ENCODE results near the gene CDH4.

Gene CDH4

GRCh38 chr20:61924858-61925554, 672.9 kb downstream of the CDH4 start:
- TF ChIP-seq TAF1 (IDR thresholded peaks at IDR 0.05; ENCODE audit: low read depth) = no peak
- no peak for TF ChIP-seq FOXM1 (IDR thresholded peaks at IDR 0.05; ENCODE audit: borderline replicate concordance, low read depth)
- TF ChIP-seq NFIC (IDR thresholded peaks at IDR 0.05) = no peak
- TF ChIP-seq EP300 (IDR thresholded peaks at IDR 0.05; ENCODE audit: borderline replicate concordance) = no peak
- TF ChIP-seq, protein P1, sequence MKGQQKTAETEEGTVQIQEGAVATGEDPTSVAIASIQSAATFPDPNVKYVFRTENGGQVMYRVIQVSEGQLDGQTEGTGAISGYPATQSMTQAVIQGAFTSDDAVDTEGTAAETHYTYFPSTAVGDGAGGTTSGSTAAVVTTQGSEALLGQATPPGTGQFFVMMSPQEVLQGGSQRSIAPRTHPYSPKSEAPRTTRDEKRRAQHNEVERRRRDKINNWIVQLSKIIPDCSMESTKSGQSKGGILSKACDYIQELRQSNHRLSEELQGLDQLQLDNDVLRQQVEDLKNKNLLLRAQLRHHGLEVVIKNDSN (IDR thresholded peaks at IDR 0.05) = no peak
- TF ChIP-seq TEAD4 (IDR thresholded peaks at IDR 0.05) = no peak
- no peak for TF ChIP-seq CEBPB (IDR thresholded peaks at IDR 0.05)
- no peak for TF ChIP-seq RAD21 (IDR thresholded peaks at IDR 0.05; ENCODE audit: low read depth)
- TF ChIP-seq EGR1 (IDR thresholded peaks at IDR 0.05) = no peak
- no peak for TF ChIP-seq TCF12 (IDR thresholded peaks at IDR 0.05; ENCODE audit: low read depth)
- no peak for TF ChIP-seq YY1 (IDR thresholded peaks at IDR 0.05; ENCODE audit: low read depth)
- no peak for TF ChIP-seq ZBTB7A (IDR thresholded peaks at IDR 0.05; ENCODE audit: low read depth)
- TF ChIP-seq CREB1 (IDR thresholded peaks at IDR 0.05; ENCODE audit: low read depth) = no peak

GRCh38 chr20:61925555-61926252, 673.6 kb downstream of the CDH4 start:
- peak; percentile 79 for TF ChIP-seq NFIC (IDR thresholded peaks at IDR 0.05)
- no peak for TF ChIP-seq RAD21 (IDR thresholded peaks at IDR 0.05; ENCODE audit: low read depth)
- TF ChIP-seq MAX (IDR thresholded peaks at IDR 0.05) = 0 out of 2 replicates have a peak, but pooled peaks have one; percentile 18
- 0 out of 2 replicates have a peak, but pooled peaks have one; percentile 12 for TF ChIP-seq EGR1 (IDR thresholded peaks at IDR 0.05)

GRCh38 chr20:61926253-61926613, 674.2 kb downstream of the CDH4 start:
- TF ChIP-seq NFIC (IDR thresholded peaks at IDR 0.05) (no peak), RAD21 (IDR thresholded peaks at IDR 0.05; ENCODE audit: low read depth) (no peak), CEBPB (IDR thresholded peaks at IDR 0.05) (no peak), YY1 (IDR thresholded peaks at IDR 0.05; ENCODE audit: low read depth) (no peak), TEAD4 (IDR thresholded peaks at IDR 0.05) (no peak)

DNA sequence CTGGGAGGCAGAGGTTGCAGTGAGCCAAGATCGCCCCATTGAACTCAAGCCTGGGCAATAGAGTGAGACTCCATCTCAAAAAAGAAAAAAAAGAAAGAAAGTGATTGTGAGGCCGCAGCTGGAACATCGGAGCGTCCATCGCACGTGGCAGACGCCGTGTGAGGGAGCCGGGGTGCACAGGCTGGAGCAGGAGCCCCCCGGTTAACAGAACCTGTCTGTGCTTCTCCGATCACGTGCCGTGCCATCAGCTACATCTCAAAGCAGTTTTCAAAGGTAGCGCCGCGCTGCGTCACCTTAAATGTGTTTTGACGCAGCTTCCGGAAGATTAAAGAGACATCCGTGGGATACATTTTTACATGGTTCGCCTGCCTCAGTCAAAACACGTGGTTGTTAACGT, 674.7 kb downstream of the CDH4 start:
- TF ChIP-seq FOXM1 (IDR thresholded peaks at IDR 0.05; ENCODE audit: borderline replicate concordance, low read depth) (no peak), RAD21 (IDR thresholded peaks at IDR 0.05; ENCODE audit: low read depth) (no peak), YY1 (IDR thresholded peaks at IDR 0.05; ENCODE audit: low read depth) (no peak), REST (IDR thresholded peaks at IDR 0.05; ENCODE audit: low read depth) (no peak), TEAD4 (IDR thresholded peaks at IDR 0.05) (no peak), EGR1 (IDR thresholded peaks at IDR 0.05) (no peak), MAX (IDR thresholded peaks at IDR 0.05) (no peak), CEBPB (IDR thresholded peaks at IDR 0.05) (no peak), NFIC (IDR thresholded peaks at IDR 0.05) (no peak), CREB1 (IDR thresholded peaks at IDR 0.05; ENCODE audit: low read depth) (no peak), TAF1 (IDR thresholded peaks at IDR 0.05; ENCODE audit: low read depth) (no peak), ZBTB7A (IDR thresholded peaks at IDR 0.05; ENCODE audit: low read depth) (no peak), EP300 (IDR thresholded peaks at IDR 0.05; ENCODE audit: borderline replicate concordance) (no peak), TCF12 (IDR thresholded peaks at IDR 0.05; ENCODE audit: low read depth) (no peak)
- TF ChIP-seq, protein P1 (IDR thresholded peaks at IDR 0.05) = no peak

- no peak for TF ChIP-seq EGR1 (IDR thresholded peaks at IDR 0.05)
- TF ChIP-seq ZBTB7A (IDR thresholded peaks at IDR 0.05; ENCODE audit: low read depth) = no peak
- no peak for TF ChIP-seq TCF12 (IDR thresholded peaks at IDR 0.05; ENCODE audit: low read depth)
- TF ChIP-seq EP300 (IDR thresholded peaks at IDR 0.05; ENCODE audit: borderline replicate concordance) = no peak
- TF ChIP-seq RAD21 (IDR thresholded peaks at IDR 0.05; ENCODE audit: low read depth) = no peak
- TF ChIP-seq, protein P1 (IDR thresholded peaks at IDR 0.05) = no peak
- no peak for TF ChIP-seq MAX (IDR thresholded peaks at IDR 0.05)
- no peak for TF ChIP-seq TAF1 (IDR thresholded peaks at IDR 0.05; ENCODE audit: low read depth)
These were observed 675.2 kb downstream of the CDH4 start for GRCh38 chr20:61927193-61927825.

GRCh38 chr20:61927826-61928541, 675.9 kb downstream of the CDH4 start:
- TF ChIP-seq CREB1 (IDR thresholded peaks at IDR 0.05; ENCODE audit: low read depth) (no peak), TCF12 (IDR thresholded peaks at IDR 0.05; ENCODE audit: low read depth) (no peak), NFIC (IDR thresholded peaks at IDR 0.05) (no peak), MAX (IDR thresholded peaks at IDR 0.05) (no peak), YY1 (IDR thresholded peaks at IDR 0.05; ENCODE audit: low read depth) (no peak), EP300 (IDR thresholded peaks at IDR 0.05; ENCODE audit: borderline replicate concordance) (no peak), TEAD4 (IDR thresholded peaks at IDR 0.05) (no peak), CEBPB (IDR thresholded peaks at IDR 0.05) (no peak), TAF1 (IDR thresholded peaks at IDR 0.05; ENCODE audit: low read depth) (no peak), EGR1 (IDR thresholded peaks at IDR 0.05) (no peak), REST (IDR thresholded peaks at IDR 0.05; ENCODE audit: low read depth) (no peak), ZBTB7A (IDR thresholded peaks at IDR 0.05; ENCODE audit: low read depth) (no peak), RAD21 (IDR thresholded peaks at IDR 0.05; ENCODE audit: low read depth) (no peak), FOXM1 (IDR thresholded peaks at IDR 0.05; ENCODE audit: borderline replicate concordance, low read depth) (no peak)
- TF ChIP-seq, protein P1 (IDR thresholded peaks at IDR 0.05) = no peak

All from Ishikawa (cell line).